Small intestine (tissue), 7 donors: ENCODE data around the gene SORBS1. TPM values are rescaled to one million over a fixed set of nuclear protein-coding genes. Genes with fewer than 3 reads are reported as not detected.

Source experiments
- DNase-seq, 2 donors: peaks; one replicate each; pipeline versions ENCODE4 v3.0.0 to v3.0.0-alpha.2; 2013
- FAIRE-seq: peaks from 2 replicates; lab custom pipeline; 2012; peaks lifted over from hg19 to GRCh38; lab: Jason Lieb, UNC
- H3K27ac ChIP-seq, 3 donors: one replicate each; pipeline ENCODE4 v1.5.1; 2013; ENCODE audit warnings: low read length in 2 of 3, mild to moderate bottlenecking in 2 of 3, control low read depth in 1 of 3, inconsistent platforms in 1 of 3, low read depth in 1 of 3, moderate library complexity in 1 of 3
- H3K27me3 ChIP-seq, 3 donors: one replicate each; pipeline ENCODE4 v1.6.1; 2013; ENCODE audit warnings: low read length in 3 of 3, inconsistent platforms in 1 of 3; ENCODE audit not compliant: control insufficient read depth in 3 of 3, insufficient read depth in 3 of 3
- H3K36me3 ChIP-seq, 3 donors: one replicate each; pipeline ENCODE4 v1.6.1; 2013; ENCODE audit warnings: low read length in 3 of 3, inconsistent platforms in 1 of 3, low read depth in 1 of 3, mild to moderate bottlenecking in 1 of 3, moderate library complexity in 1 of 3; ENCODE audit not compliant: control insufficient read depth in 3 of 3, insufficient read depth in 2 of 3
- H3K4me1 ChIP-seq, 3 donors: one replicate each; pipeline ENCODE4 v1.6.1; 2013; ENCODE audit warnings: low read length in 2 of 3, inconsistent platforms in 1 of 3, low read depth in 1 of 3, mild to moderate bottlenecking in 1 of 3, moderate library complexity in 1 of 3; ENCODE audit not compliant: control insufficient read depth in 3 of 3, insufficient read depth in 2 of 3
- H3K4me3 ChIP-seq, 3 donors: one replicate each; pipeline ENCODE4 v1.5.1; 2013; ENCODE audit warnings: low read length in 3 of 3, control low read depth in 1 of 3, inconsistent platforms in 1 of 3, low read depth in 1 of 3, mild to moderate bottlenecking in 1 of 3, moderate library complexity in 1 of 3
- H3K9me3 ChIP-seq, 2 donors: one replicate each; pipeline ENCODE4 v1.6.1; 2013; ENCODE audit warnings: low read depth in 1 of 2, low read length in 1 of 2; ENCODE audit not compliant: control insufficient read depth in 2 of 2, insufficient read depth in 1 of 2
- WGBS, 3 donors: extraction: QIAGEN DNeasy Blood & Tissue Kit; methylation state at CpG; one replicate each; pipeline ENCODE4 v1.1.7; 2013; 5-methylcytosine and 5-hydroxymethylcytosine counted together
- polyA plus RNA-seq, 4 donors: library from polyadenylated mRNA; stranded (reverse) in 3 of 4; unstranded in 1 of 4; fragments of 200-250 nt in 3 of 4; fragments of 120-200 nt in 1 of 4; gene quantifications; one replicate each; pipeline versions ENCODE4 v1.2.1 to v1.2.3, GENCODE V29; 2013
- donor health status: healthy with polysubstance abuse.
- donor health status: control.
- donor health status: control.
- donor health status: Bipolar disorder and iron deficiency.
- donor health status: healthy.

Gene SORBS1
- polyA plus RNA-seq, 4 donors = 4.9 to 35.5 (median 20.1) TPM

DNA sequence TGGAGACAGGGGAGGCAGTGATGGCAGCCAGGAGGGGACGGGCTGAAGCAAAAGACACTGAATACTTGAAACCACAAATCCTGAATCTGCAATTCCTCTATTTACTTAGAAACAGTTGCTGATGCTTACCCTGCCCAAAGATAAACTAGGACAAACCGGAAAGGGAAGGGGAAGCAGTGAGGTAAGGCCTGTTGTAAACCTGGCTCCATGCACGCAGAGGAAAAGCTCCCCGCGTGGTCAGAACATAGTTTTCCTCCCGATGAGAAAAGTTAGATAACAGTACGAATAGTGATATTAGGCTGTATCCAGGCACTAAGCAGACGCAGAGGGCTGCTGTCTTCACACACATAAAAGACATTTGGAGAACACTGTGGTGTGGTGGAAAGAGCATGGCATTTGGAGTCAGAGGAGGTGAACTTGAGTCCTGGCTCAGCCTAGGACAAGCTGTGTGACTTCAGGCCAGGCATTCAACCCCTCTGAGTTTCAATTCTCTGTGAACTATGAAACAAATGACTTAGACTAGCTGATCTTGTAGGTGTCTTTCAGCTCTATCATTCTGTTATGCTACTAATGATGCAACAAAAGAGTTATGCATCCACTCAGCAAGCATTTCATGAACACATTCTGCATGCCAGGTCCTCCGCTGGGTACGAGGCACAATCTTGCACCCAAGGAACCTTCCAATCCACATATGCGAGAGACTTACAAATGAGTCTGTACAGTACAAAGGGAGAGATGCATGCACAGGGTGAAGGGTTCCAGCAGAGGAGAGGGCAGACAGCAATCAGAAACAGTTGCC is 80.9 kb downstream of the SORBS1 start:
- DNase-seq (peak in 1 of 2 donors; percentile 61), FAIRE-seq (no peak)
- Histone ChIP-seq H3K4me3 (no peak overlapping the region), H3K9me3 (no peaks in the 10 kb centered on the region), H3K4me1 (peaks cover 7 to 67% (median 8%) of the 10 kb centered on the region in 3 donors), H3K36me3 (peaks cover 0 to 6% (median 0%) of the 10 kb centered on the region in 3 donors), H3K27me3 (no peaks in the 10 kb centered on the region), H3K27ac (peak overlapping the region; percentile 14 to 83 (median 68))
- WGBS, 3 donors = 56 to 71% (median 68%) methylated on average over 11 of the region's 11 CpGs

DNA sequence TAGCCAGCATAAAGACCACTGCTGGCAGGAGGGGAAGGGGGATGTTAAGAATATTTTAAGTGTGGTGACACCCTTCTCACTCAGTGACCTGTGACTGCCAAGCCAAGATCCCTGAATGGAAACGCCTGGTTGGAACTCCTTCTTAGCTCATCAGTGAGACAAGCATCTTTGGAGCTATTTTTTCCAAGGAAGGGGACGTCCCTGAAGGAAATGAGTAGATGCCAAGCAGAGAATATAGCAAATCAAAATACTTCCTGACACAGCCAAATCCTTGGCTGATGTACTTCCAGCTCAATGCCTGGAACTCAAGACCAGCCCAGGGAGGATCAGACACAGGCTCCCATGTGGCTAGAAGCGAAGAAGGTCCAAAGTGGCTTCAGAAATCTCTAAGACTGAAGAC is 82.2 kb downstream of the SORBS1 start:
- H3K36me3 ChIP-seq = peaks cover 0 to 3% (median 0%) of the 10 kb centered on the region in 3 donors
- no peaks in the 10 kb centered on the region for H3K27me3 ChIP-seq
- H3K27ac ChIP-seq = peak overlapping the region in 2 of 3 donors; percentile 68 to 83
- FAIRE-seq (no peak), DNase-seq (no peak)
- WGBS, 3 donors = 46 to 68% (median 67%) methylated on average over 3 of the region's 3 CpGs
- no peak overlapping the region for H3K4me3 ChIP-seq
- H3K4me1 ChIP-seq = peaks cover 12 to 80% (median 14%) of the 10 kb centered on the region in 3 donors
- no peaks in the 10 kb centered on the region for H3K9me3 ChIP-seq

- H3K27me3 ChIP-seq = no peaks in the 10 kb centered on the region
- no peaks in the 10 kb centered on the region for H3K9me3 ChIP-seq
- H3K36me3 ChIP-seq = peaks cover 0 to 3% (median 0%) of the 10 kb centered on the region in 3 donors
- H3K4me3 ChIP-seq = no peak overlapping the region
- no peak for FAIRE-seq
- 89 to 96% (median 90%) methylated on average over 1 of the region's 1 CpG for WGBS, 3 donors
- H3K27ac ChIP-seq = peak overlapping the region in 1 of 3 donors; percentile 55
- no peak for DNase-seq
- H3K4me1 ChIP-seq = peaks cover 12 to 85% (median 14%) of the 10 kb centered on the region in 3 donors
These were observed 83.0 kb downstream of the SORBS1 start for GRCh38 chr10:95478185-95478584.

GRCh38 chr10:95477175-95477520 is 84.0 kb downstream of the SORBS1 start:
- Histone ChIP-seq H3K4me1 (peaks cover 12 to 85% (median 14%) of the 10 kb centered on the region in 3 donors), H3K9me3 (no peaks in the 10 kb centered on the region), H3K27ac (peak overlapping the region in 2 of 3 donors; percentile 35 to 87), H3K27me3 (no peaks in the 10 kb centered on the region), H3K36me3 (peaks cover 0 to 3% (median 0%) of the 10 kb centered on the region in 3 donors), H3K4me3 (no peak overlapping the region)
- 59 to 80% (median 70%) methylated on average over 2 of the region's 2 CpGs for WGBS, 3 donors
- DNase-seq (no peak), FAIRE-seq (no peak)

- no peaks in the 10 kb centered on the region for H3K9me3 ChIP-seq
- WGBS, 3 donors = 62 to 71% (median 69%) methylated on average over 5 of the region's 5 CpGs
- H3K36me3 ChIP-seq = peaks cover 0 to 3% (median 0%) of the 10 kb centered on the region in 3 donors
- FAIRE-seq = no peak
- H3K27me3 ChIP-seq = no peaks in the 10 kb centered on the region
- no peak overlapping the region for H3K4me3 ChIP-seq
- no peak for DNase-seq
- peak overlapping the region in 2 of 3 donors; percentile 80 to 87 for H3K27ac ChIP-seq
- peaks cover 12 to 79% (median 14%) of the 10 kb centered on the region in 3 donors for H3K4me1 ChIP-seq
These were observed 84.5 kb downstream of the SORBS1 start for GRCh38 chr10:95476469-95477174.

- H3K27me3 ChIP-seq = no peaks in the 10 kb centered on the region
- H3K4me1 ChIP-seq = peaks cover 10 to 77% (median 11%) of the 10 kb centered on the region in 3 donors
- no peak overlapping the region for H3K4me3 ChIP-seq
- FAIRE-seq (no peak), DNase-seq (peak; percentile 89 to 92)
- no peaks in the 10 kb centered on the region for H3K9me3 ChIP-seq
- WGBS, 3 donors = 11 to 51% (median 25%) methylated on average over 8 of the region's 8 CpGs
- peak overlapping the region in 2 of 3 donors; percentile 80 to 87 for H3K27ac ChIP-seq
- peaks cover 0 to 3% (median 0%) of the 10 kb centered on the region in 3 donors for H3K36me3 ChIP-seq
These were observed 85.2 kb downstream of the SORBS1 start for GRCh38 chr10:95475827-95476468.

DNA sequence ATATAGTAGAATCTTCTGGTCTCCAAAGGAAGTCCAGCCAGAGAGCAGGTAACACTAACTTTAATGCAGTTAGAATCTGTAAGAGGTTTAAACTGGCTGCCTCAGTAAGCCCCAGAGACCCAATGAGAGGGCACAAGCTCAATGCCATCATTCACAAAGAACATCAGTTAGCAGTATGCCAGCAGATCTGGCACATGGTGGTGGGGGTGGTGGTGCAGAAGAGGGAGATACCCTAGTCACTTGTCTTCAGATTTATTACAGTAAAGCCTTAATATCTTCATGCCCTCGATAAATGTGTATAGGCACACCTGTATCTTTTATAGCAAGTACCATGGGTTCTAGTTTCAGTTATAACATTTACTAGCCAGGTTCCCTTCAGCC is 86.2 kb downstream of the SORBS1 start:
- Histone ChIP-seq H3K36me3 (peaks cover 0 to 3% (median 0%) of the 10 kb centered on the region in 3 donors), H3K9me3 (no peaks in the 10 kb centered on the region), H3K27me3 (no peaks in the 10 kb centered on the region), H3K27ac (peak overlapping the region in 2 of 3 donors; percentile 87 to 90), H3K4me3 (no peak overlapping the region), H3K4me1 (peaks cover 10 to 73% (median 11%) of the 10 kb centered on the region in 3 donors)
- no peak for FAIRE-seq
- DNase-seq = peak in 1 of 2 donors; percentile 35
- 25 to 69% (median 30%) methylated on average over 1 of the region's 1 CpG for WGBS, 3 donors
